GM19395 (cell line): ENCODE results near the gene CKS2.

Experiments
- ATAC-seq: cut with Tn5 transposase; IDR thresholded peaks from one replicate; pipeline ENCODE4 v1.9.1; 2021; ENCODE audit warnings: mild to moderate bottlenecking, moderate library complexity; ENCODE audit not compliant: unreplicated experiment

Gene CKS2

GRCh38 chr9:89363921-89364665 lies 53.1 kb downstream of the CKS2 start:
- no peak for ATAC-seq

- no peak for ATAC-seq
Measured at GRCh38 chr9:89364666-89365531, 53.9 kb downstream of the CKS2 start.

- no peak for ATAC-seq
Measured at GRCh38 chr9:89365532-89365912, 54.5 kb downstream of the CKS2 start.
